Activated CD4-positive, alpha-beta T cell treated with anti-CD3 and anti-CD28 coated beads for 36 hours (primary cell): Measurements from ENCODE around the gene PARL. TPM values are rescaled to one million over a fixed set of nuclear protein-coding genes. Genes with fewer than 3 reads are reported as not detected.

Source experiments
- ATAC-seq: fragments of 200-7000 bp; cut with Tn5 transposase; one replicate; pipeline ENCODE4 v1.10.0; 2021; ENCODE audit warnings: mild to moderate bottlenecking, moderate library complexity
- CTCF ChIA-PET: fragments of 350-600 bp; sonication (Branson Sonifier 250); formaldehyde crosslinking; loops from one replicate; lab custom pipeline; 2021; ENCODE audit warnings: antibody characterized with exemption; lab: Charles Lee
- POLR2A ChIA-PET: fragments of 350-600 bp; sonication (Branson Sonifier 250); formaldehyde crosslinking; loops from one replicate; lab custom pipeline; 2021; ENCODE audit warnings: antibody characterized with exemption, inconsistent platforms; lab: Charles Lee
- DNase-seq: peaks from one replicate; pipeline ENCODE4 v3.0.0-alpha.2; 2020
- H3K27ac Mint-ChIP-seq: one replicate; pipeline ENCODE4 v1.8.0; 2021; ENCODE audit warnings: mixed read lengths
- H3K27me3 Mint-ChIP-seq: one replicate; pipeline ENCODE4 v1.8.0; 2021; ENCODE audit warnings: mixed read lengths
- H3K36me3 Mint-ChIP-seq: one replicate; pipeline ENCODE4 v1.8.0; 2021; ENCODE audit warnings: low read depth, mixed read lengths
- H3K4me1 Mint-ChIP-seq: one replicate; pipeline ENCODE4 v1.8.0; 2021; ENCODE audit warnings: mixed read lengths
- H3K4me3 Mint-ChIP-seq: one replicate; pipeline ENCODE4 v1.8.0; 2021; ENCODE audit warnings: mild to moderate bottlenecking, moderate library complexity, mixed read lengths
- H3K9me3 Mint-ChIP-seq: one replicate; pipeline ENCODE4 v1.8.0; 2021; ENCODE audit warnings: low read depth, mixed read lengths
- intact Hi-C, 2 experiments: fragments of 100-400 bp; cut with DNase I in 1 of 2; cut with micrococcal nuclease in 1 of 2; formaldehyde crosslinking; loops; one replicate each; pipeline versions ENCODE4 v1.14.2 to v1.15.1; 2022 to 2024; cut with DNase I, micrococcal nuclease
- total RNA-seq, 2 experiments: library from RNA; stranded (reverse); gene quantifications; one replicate each; pipeline ENCODE4 v1.2.3, GENCODE V29; 2021

PARL gene
- 10 to 100 TPM; 55.9 to 91.9 TPM for total RNA-seq

GRCh38 chr3:183884427-183885296 lies at the start of gene PARL:
Gene PARL (minus strand): TSS chr3:183884880. CDS start chr3:183884846, 34 bp downstream.
- Mint-ChIP-seq H3K4me1 (peaks cover 32% of the 10 kb centered on the region), H3K27me3 (no peaks in the 10 kb centered on the region), H3K27ac (peak within 1 kb of the TSS; percentile 94), H3K36me3 (peaks cover 2% of the 10 kb centered on the region), H3K9me3 (no peaks in the 10 kb centered on the region), H3K4me3 (peak within 1 kb of the TSS; percentile 94)
- ATAC-seq (peak; percentile 100), DNase-seq (peak; percentile 98)
- ChIA-PET CTCF (interaction anchor here (0.6 to 2.9 kb wide), 32 partner anchors 9 to 761 kb away, joined by 3 to 35 read pairs (median 3); partner anchors contain the start of genes ABCC5, EEF1AKMT4 and MAP6D1), POLR2A (interaction anchor here (0.6 kb wide), 2 partner anchors 363 to 426 kb away, joined by 3 read pairs; no protein-coding TSS in a partner anchor)
- intact Hi-C loops = loop anchor here (1.0 to 10.0 kb wide), 16 partner anchors 59 to 762 kb away; partner anchors contain the start of genes KLHL6 (in 2 of the 2), MAP6D1 (in 2 of the 2), ABCC5 (in 1 of the 2) and ABCF3 (in 1 of the 2)

DNA sequence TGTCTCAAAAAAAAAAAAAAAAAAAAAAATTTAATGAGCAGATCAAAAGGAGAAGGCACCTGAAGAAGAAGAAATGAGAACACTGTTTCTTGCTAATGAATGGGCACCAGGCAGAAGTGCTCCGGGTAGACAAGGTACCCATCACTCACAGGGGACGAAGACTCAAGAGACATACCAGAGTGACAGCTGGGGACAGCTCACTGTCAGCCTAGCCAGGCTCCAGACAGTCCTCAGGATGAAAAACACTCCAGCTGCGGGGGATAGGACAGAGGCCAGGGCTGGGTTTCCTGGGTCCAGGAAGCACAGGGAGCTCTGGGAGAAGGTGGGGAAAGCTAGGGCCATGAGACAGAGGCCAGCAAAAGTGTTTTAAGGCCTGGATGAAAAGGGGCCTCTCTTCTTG lies 48.5 kb upstream of the PARL start:
- DNase-seq (no peak), ATAC-seq (no peak)
- intact Hi-C loops = no loop called here
- Mint-ChIP-seq H3K4me3 (no peak overlapping the region), H3K27ac (no peak overlapping the region), H3K9me3 (no peaks in the 10 kb centered on the region), H3K4me1 (no peaks in the 10 kb centered on the region), H3K36me3 (peaks cover 9% of the 10 kb centered on the region), H3K27me3 (no peaks in the 10 kb centered on the region)
- POLR2A ChIA-PET = no interaction called here
- CTCF ChIA-PET = interaction anchor here (0.6 to 1.6 kb wide), 3 partner anchors 12 to 85 kb away, joined by 3 read pairs; partner anchors contain the start of gene ABCC5

DNA sequence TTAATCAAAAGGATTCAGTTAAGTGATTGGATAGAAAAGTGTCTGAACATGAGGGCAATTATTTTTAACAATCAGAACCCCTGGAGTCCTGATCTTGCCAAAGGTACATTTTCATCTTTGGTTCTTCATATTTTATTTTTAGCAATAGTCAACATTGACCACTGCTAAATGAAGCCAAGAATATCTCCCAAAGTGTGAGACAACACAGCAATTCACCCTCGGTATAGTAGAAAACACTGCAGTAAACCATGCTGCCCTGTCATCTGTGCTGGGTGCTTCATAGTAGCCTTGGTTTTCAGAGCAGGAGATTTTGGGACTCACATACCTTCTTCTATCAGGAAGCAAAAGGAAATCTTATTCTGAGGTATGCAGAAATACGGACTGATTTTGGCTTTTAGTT lies 47.2 kb upstream of the PARL start:
- POLR2A ChIA-PET = no interaction called here
- Mint-ChIP-seq H3K4me3 (no peak overlapping the region), H3K9me3 (no peaks in the 10 kb centered on the region), H3K27me3 (no peaks in the 10 kb centered on the region), H3K27ac (no peak overlapping the region), H3K4me1 (no peaks in the 10 kb centered on the region), H3K36me3 (peaks cover 3% of the 10 kb centered on the region)
- no peak for DNase-seq
- intact Hi-C loops = no loop called here
- CTCF ChIA-PET = interaction anchor here (0.5 kb wide), 1 partner anchor 846 kb away, joined by 4 read pairs; no protein-coding TSS in a partner anchor
- no peak for ATAC-seq

DNA sequence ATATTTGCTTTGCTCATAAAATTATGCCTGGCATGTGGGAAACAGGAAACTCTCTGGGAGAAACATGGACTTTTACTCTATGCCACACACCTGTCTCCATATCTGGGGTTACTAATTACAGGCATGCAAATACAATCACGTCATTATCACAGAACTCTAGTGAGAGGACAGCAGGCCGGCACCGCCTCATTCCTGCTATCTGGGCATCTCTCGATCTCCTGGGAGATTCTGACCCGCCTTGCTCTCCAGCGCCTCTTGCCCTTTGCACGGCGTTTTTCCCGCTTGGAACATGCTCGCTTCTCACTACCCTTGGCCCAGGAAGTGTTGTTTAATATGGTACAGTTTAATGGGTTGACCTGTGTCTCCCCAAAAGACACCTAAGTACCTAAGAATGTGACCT lies 45.4 kb upstream of the PARL start:
- ChIA-PET CTCF (no interaction called here), POLR2A (no interaction called here)
- Mint-ChIP-seq H3K4me3 (no peak overlapping the region), H3K9me3 (no peaks in the 10 kb centered on the region), H3K27ac (no peak overlapping the region), H3K4me1 (no peaks in the 10 kb centered on the region), H3K36me3 (no peaks in the 10 kb centered on the region), H3K27me3 (no peaks in the 10 kb centered on the region)
- intact Hi-C loops = no loop called here
- ATAC-seq (no peak), DNase-seq (no peak)

- H3K27ac Mint-ChIP-seq = no peak overlapping the region
- ChIA-PET CTCF (no interaction called here), POLR2A (no interaction called here)
- no peaks in the 10 kb centered on the region for H3K9me3 Mint-ChIP-seq
- no peak for ATAC-seq
- peaks cover 7% of the 10 kb centered on the region for H3K36me3 Mint-ChIP-seq
- intact Hi-C loops = no loop called here
- DNase-seq = no peak
- no peaks in the 10 kb centered on the region for H3K27me3 Mint-ChIP-seq
- H3K4me1 Mint-ChIP-seq = no peaks in the 10 kb centered on the region
- H3K4me3 Mint-ChIP-seq = no peak overlapping the region
Measured at GRCh38 chr3:183927059-183927458, 42.4 kb upstream of the PARL start.

DNA sequence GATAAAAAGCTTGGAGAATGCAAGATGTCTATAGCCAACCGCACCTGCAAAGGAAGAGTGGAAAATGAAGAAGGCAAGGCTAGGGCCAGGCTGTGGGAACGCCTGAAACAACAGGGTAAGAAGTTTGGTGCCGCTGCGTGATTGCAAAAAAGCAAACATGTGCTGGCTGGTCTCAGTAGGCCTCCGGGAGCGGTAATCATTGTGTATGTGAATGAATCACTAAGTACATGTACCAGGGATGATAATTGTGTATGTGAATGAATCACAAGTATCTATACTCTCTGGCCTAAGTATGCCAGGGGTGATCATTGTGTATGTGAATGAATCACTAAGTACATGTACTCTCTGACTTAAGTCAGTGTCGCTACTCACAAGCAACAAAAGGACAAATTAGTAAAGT lies 40.3 kb upstream of the PARL start:
- intact Hi-C loops = no loop called here
- Mint-ChIP-seq H3K9me3 (no peaks in the 10 kb centered on the region), H3K27me3 (no peaks in the 10 kb centered on the region), H3K4me3 (no peak overlapping the region), H3K4me1 (no peaks in the 10 kb centered on the region), H3K27ac (no peak overlapping the region), H3K36me3 (peaks cover 12% of the 10 kb centered on the region)
- DNase-seq = no peak
- ChIA-PET POLR2A (no interaction called here), CTCF (no interaction called here)
- peak; percentile 51 for ATAC-seq

DNA sequence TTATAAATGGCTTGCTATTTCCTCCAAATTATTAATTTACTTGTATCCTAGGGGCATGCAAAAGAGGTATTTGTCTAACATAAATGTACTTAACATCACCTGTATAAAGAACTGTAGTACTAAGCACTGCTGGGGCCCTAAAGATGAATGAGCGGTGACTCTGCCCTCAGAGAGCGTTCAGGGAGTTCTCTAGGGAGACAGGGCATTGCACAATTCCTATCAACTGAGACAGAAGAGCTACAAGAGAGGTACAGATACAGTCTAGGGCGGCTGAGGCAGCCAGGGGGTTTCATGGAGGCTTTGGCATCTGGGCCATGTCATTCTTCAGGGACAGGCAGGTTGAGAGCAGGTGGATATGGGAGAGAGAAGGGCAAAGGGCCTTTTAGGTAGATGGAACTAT lies 39.9 kb upstream of the PARL start:
- H3K9me3 Mint-ChIP-seq = no peaks in the 10 kb centered on the region
- no peaks in the 10 kb centered on the region for H3K27me3 Mint-ChIP-seq
- ChIA-PET POLR2A (no interaction called here), CTCF (no interaction called here)
- DNase-seq = no peak
- no peaks in the 10 kb centered on the region for H3K4me1 Mint-ChIP-seq
- ATAC-seq = no peak
- no peak overlapping the region for H3K4me3 Mint-ChIP-seq
- intact Hi-C loops = no loop called here
- peaks cover 13% of the 10 kb centered on the region for H3K36me3 Mint-ChIP-seq
- H3K27ac Mint-ChIP-seq = no peak overlapping the region

DNA sequence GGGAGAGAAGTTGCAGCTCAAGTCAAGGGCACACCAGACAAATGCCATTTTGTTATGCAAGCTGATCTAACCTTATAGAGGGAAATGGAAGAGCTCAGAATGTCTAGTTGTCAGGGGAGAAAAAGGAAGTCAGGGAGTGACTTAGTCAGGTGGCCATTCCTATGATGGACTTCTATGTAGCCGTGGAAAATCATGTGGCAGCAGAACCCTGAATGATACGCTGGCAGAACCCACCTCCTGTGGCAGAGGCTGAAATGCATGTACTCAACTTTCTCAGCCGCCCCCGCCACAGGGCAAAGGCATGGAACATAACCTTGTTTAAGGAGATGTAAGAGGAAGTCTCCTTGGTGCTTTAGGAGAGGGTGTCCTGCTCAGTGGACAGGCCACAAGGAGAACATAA lies 37.7 kb upstream of the PARL start:
- Mint-ChIP-seq H3K27ac (no peak overlapping the region), H3K9me3 (no peaks in the 10 kb centered on the region), H3K4me3 (no peak overlapping the region), H3K4me1 (no peaks in the 10 kb centered on the region), H3K27me3 (no peaks in the 10 kb centered on the region), H3K36me3 (peaks cover 13% of the 10 kb centered on the region)
- ChIA-PET CTCF (no interaction called here), POLR2A (no interaction called here)
- DNase-seq = no peak
- no peak for ATAC-seq
- intact Hi-C loops = no loop called here

DNA sequence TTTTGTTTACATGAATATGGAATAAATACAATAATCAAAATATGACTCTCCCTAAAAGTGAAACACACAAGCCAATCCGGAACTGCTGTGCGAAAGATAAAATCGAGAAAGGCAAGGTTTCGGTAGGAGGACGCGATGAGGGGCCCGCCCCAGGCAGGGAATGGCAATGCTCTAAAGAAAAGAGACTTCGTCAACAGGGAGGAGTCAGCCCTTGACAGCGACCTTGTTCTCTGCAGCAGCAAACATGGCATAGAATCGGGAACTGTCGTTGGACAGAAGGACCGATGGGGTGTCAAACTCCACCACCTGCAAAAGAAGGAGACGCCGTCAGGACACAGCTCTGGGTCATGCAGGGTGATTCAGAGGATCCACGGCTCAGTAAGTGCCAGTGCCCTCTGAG lies 36.4 kb upstream of the PARL start:
- ChIA-PET POLR2A (no interaction called here), CTCF (interaction anchor here (0.8 to 1.1 kb wide), 2 partner anchors 126 to 382 kb away, joined by 3 read pairs; no protein-coding TSS in a partner anchor)
- no peak for ATAC-seq
- Mint-ChIP-seq H3K36me3 (peaks cover 13% of the 10 kb centered on the region), H3K4me3 (no peak overlapping the region), H3K27ac (no peak overlapping the region), H3K9me3 (no peaks in the 10 kb centered on the region), H3K4me1 (no peaks in the 10 kb centered on the region), H3K27me3 (no peaks in the 10 kb centered on the region)
- intact Hi-C loops = no loop called here
- no peak for DNase-seq

GRCh38 chr3:183920416-183920815 lies 35.7 kb upstream of the PARL start:
- H3K36me3 Mint-ChIP-seq = peaks cover 13% of the 10 kb centered on the region
- intact Hi-C loops = no loop called here
- no peak for DNase-seq
- H3K4me1 Mint-ChIP-seq = no peaks in the 10 kb centered on the region
- no peak for ATAC-seq
- no peak overlapping the region for H3K4me3 Mint-ChIP-seq
- H3K27ac Mint-ChIP-seq = no peak overlapping the region
- POLR2A ChIA-PET = no interaction called here
- no peaks in the 10 kb centered on the region for H3K27me3 Mint-ChIP-seq
- CTCF ChIA-PET = interaction anchor here (0.6 to 1.1 kb wide), 2 partner anchors 126 to 307 kb away, joined by 3 read pairs; no protein-coding TSS in a partner anchor
- H3K9me3 Mint-ChIP-seq = no peaks in the 10 kb centered on the region

GRCh38 chr3:183918178-183918577 lies 33.5 kb upstream of the PARL start:
- CTCF ChIA-PET = interaction anchor here (1.1 kb wide), 1 partner anchor 14 kb away, joined by 4 read pairs; no protein-coding TSS in a partner anchor
- Mint-ChIP-seq H3K27me3 (no peaks in the 10 kb centered on the region), H3K27ac (no peak overlapping the region), H3K4me3 (no peak overlapping the region), H3K4me1 (no peaks in the 10 kb centered on the region), H3K9me3 (no peaks in the 10 kb centered on the region), H3K36me3 (peaks cover 8% of the 10 kb centered on the region)
- no peak for ATAC-seq
- no peak for DNase-seq
- POLR2A ChIA-PET = no interaction called here
- intact Hi-C loops = no loop called here

GRCh38 chr3:183917776-183918175 lies 33.1 kb upstream of the PARL start:
- DNase-seq (no peak), ATAC-seq (no peak)
- ChIA-PET CTCF (interaction anchor here (0.5 kb wide), 1 partner anchor 322 kb away, joined by 3 read pairs; no protein-coding TSS in a partner anchor), POLR2A (no interaction called here)
- H3K4me3 Mint-ChIP-seq = no peak overlapping the region
- no peak overlapping the region for H3K27ac Mint-ChIP-seq
- H3K9me3 Mint-ChIP-seq = no peaks in the 10 kb centered on the region
- H3K27me3 Mint-ChIP-seq = no peaks in the 10 kb centered on the region
- H3K36me3 Mint-ChIP-seq = peaks cover 6% of the 10 kb centered on the region
- intact Hi-C loops = no loop called here
- H3K4me1 Mint-ChIP-seq = no peaks in the 10 kb centered on the region
